ENCODE measurements around the gene DIO3. TPM values are rescaled to one million over a fixed set of nuclear protein-coding genes. Genes with fewer than 3 reads are reported as not detected.

Gene DIO3
- total RNA-seq: not detected

DNA sequence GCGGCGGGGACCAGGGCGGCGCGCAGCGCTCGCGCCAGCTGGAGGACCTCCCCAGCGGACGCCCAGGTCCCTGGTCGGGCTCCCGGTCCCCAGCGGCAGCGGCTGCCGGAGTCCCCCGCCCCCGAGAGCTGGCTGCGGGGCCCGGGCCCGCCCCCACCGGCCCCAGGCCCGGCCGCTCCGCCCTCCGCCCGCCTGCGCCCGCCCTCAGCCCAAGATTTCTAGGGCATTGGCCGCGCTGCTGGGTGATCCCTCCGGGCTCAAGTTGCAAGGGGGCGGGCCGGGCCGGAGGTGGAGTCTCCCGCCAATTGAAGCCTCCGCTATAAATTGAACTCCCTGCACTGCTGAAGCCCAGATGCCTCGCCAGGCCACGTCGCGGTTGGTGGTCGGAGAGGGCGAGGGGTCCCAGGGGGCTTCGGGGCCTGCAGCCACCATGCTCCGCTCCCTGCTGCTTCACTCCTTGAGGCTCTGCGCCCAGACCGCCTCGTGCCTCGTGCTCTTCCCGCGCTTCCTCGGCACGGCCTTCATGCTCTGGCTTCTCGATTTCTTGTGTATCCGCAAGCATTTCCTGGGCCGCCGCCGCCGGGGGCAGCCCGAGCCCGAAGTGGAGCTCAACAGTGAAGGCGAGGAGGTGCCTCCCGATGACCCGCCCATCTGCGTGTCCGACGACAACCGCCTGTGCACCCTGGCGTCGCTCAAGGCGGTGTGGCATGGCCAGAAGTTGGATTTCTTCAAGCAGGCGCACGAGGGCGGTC lies at the start of gene DIO3:
Gene DIO3 (plus strand): TSS at position 351 of the 752 bp plus-strand sequence.
- H3K4me3 Mint-ChIP-seq: no peak within 1 kb of the TSS

DNA sequence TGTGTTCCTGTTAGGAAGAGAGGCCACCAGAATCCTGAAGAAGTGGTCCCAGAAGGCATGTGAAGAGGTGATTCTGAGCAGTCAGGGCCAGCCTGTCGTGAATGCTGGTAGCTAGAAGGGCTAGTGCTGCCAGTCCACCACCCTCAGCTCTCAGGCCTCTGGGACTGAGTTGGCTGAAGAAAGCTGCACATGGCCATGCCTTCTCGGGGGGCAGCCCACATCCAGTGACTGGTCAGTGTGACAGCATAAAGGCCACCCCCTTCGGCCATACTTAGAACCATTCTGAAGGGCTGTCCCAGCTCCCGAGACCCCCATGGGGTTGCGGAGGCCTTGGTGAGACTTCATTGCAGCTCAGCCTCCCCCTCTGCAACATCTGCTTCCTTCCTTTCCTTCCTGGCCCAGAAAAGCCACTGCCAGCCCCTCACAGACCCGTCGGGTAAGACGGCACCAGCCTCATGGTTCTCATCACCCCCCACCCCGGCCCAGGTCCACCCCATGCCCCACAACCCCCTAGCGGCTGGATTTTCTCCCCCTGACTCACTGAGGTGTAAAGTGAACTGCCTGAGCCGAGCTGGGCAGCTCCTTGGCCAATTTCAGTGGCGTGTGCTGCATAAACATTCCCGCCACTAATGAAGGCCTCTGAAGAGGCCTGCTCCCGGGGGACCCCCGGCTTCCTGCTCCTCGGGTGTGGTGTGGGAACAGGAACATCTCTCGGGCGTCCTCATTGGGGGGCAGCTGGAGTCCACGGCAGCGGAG lies 49.5 kb upstream of the DIO3 start:
- Mint-ChIP-seq H3K4me3 (no peak overlapping the region), H3K27ac (no peak overlapping the region), H3K4me1 (no peaks in the 10 kb centered on the region)

More for the DNA sequence above, at the start of gene DIO3:
- H3K27me3 Mint-ChIP-seq: peaks cover 72% of the 10 kb centered on the region
- peaks cover 9% of the 10 kb centered on the region for H3K4me1 Mint-ChIP-seq
- no peak for DNase-seq
- peaks cover 7% of the 10 kb centered on the region for H3K36me3 Mint-ChIP-seq
- H3K9me3 Mint-ChIP-seq: peaks cover 4% of the 10 kb centered on the region
- no peak within 1 kb of the TSS for H3K27ac Mint-ChIP-seq

DNA sequence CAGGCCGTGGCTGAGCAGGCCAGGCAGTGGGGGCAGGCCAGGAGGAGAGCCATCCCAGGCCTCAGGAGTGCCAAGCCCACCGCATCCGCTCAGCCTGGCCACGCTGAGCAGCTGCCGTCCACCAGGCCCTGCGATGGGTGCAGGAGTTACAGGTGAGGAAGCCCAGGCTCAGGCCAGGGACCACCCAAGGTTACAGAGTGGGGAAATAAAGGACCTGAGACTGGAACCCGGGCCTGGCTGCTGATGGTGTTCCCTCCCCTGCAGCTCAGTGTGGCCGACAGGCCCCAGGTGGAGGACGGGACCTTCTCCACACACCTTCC lies 49.0 kb upstream of the DIO3 start:
- no peak overlapping the region for H3K4me3 Mint-ChIP-seq
- H3K36me3 Mint-ChIP-seq: no peaks in the 10 kb centered on the region
- H3K27me3 Mint-ChIP-seq: no peaks in the 10 kb centered on the region
- DNase-seq: no peak
- peaks cover 7% of the 10 kb centered on the region for H3K9me3 Mint-ChIP-seq
- no peak overlapping the region for H3K27ac Mint-ChIP-seq
- H3K4me1 Mint-ChIP-seq: no peaks in the 10 kb centered on the region

More for the DNA sequence above, 49.5 kb upstream of the DIO3 start:
- no peak for DNase-seq
- H3K27me3 Mint-ChIP-seq: no peaks in the 10 kb centered on the region
- H3K9me3 Mint-ChIP-seq: peaks cover 7% of the 10 kb centered on the region
- H3K36me3 Mint-ChIP-seq: no peaks in the 10 kb centered on the region

DNA sequence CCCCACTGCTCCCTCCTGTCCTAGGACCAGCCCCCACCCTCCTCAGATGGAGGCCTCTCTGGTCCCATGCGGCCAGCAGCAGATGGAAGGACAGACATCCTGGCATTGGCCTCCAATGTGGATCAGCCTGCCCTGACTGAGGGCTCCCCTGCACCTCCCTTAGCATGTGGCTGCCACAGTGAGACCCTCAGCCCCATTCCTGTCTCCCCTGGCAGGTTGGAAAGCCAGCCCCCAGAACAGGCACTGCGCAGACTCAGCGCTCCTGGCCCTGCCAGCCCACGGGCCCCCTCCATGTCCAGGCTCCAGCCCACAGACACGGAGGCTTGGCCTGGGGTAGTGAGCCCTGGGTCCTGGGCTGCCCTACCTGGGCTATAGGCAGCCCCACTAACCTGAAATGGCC lies 47.2 kb upstream of the DIO3 start:
- Mint-ChIP-seq H3K9me3 (peaks cover 7% of the 10 kb centered on the region), H3K27ac (no peak overlapping the region), H3K4me1 (no peaks in the 10 kb centered on the region), H3K27me3 (no peaks in the 10 kb centered on the region), H3K36me3 (no peaks in the 10 kb centered on the region), H3K4me3 (no peak overlapping the region)
- no peak for DNase-seq

DNA sequence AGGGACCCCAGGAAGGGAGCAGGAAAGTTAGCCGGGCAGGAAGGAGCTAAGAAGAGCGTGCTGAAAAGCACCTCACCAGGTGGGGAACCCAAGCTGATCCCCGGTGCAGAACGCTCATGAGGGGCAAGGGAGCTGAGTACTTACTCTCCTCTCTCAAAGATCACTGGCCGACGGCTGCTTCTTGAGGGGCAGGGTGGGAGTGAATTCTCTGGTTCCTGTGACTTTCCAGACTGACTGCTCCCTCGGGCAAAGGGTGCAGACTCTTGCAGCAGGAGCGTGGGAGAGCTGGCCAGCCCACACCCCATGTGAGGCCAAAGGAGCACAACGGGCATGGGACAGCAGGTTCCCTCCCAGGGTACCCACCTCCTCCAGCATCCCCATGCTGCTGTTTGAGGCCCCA lies 44.9 kb upstream of the DIO3 start:
- Mint-ChIP-seq H3K27ac (no peak overlapping the region), H3K36me3 (no peaks in the 10 kb centered on the region), H3K27me3 (no peaks in the 10 kb centered on the region), H3K9me3 (peaks cover 7% of the 10 kb centered on the region), H3K4me3 (no peak overlapping the region), H3K4me1 (no peaks in the 10 kb centered on the region)
- DNase-seq: no peak

DNA sequence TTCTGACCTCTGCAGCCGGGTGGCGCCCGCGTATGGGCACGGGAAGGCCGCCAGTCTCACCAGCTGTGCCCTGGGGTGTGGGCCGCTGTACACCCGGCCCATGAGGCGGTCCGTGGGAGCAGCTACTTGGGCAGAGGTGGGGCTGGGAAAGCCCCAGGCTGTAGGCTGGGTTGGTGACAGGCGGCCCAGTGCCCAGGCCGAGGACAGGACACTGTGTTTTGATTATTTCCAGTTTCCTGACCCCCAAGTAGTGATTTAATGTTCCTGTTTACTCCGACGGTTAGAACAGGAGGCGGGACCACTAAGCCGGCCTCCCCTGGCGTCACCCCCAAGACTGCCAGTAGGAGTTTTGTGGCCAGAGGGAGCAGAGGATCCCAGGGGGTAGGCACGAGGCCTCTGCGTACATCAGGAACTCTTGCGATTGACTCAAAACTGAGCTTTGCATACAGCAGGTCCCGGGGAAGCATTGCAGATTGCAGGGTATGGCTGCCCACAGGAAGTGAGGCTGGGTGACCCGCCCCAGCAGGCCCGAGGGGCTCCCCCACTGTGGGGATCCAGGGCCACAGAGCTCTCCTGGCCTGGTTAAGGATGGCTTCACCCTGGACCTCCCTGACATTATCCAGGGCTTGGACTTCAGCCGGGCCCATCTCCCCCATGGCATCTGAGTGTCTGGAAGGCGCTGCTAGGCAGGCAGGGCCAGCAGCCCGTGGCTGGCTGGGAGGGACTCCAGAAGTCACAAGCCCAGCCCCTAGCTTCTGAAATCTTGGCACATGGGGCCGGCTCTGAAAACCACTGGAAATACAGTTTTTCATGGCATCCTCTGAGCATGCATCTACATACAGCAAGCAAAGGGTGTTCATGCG lies 42.5 kb upstream of the DIO3 start:
- Mint-ChIP-seq H3K4me1 (no peaks in the 10 kb centered on the region), H3K4me3 (no peak overlapping the region), H3K9me3 (peaks cover 7% of the 10 kb centered on the region), H3K27ac (no peak overlapping the region), H3K36me3 (no peaks in the 10 kb centered on the region), H3K27me3 (no peaks in the 10 kb centered on the region)
- no peak for DNase-seq

DNA sequence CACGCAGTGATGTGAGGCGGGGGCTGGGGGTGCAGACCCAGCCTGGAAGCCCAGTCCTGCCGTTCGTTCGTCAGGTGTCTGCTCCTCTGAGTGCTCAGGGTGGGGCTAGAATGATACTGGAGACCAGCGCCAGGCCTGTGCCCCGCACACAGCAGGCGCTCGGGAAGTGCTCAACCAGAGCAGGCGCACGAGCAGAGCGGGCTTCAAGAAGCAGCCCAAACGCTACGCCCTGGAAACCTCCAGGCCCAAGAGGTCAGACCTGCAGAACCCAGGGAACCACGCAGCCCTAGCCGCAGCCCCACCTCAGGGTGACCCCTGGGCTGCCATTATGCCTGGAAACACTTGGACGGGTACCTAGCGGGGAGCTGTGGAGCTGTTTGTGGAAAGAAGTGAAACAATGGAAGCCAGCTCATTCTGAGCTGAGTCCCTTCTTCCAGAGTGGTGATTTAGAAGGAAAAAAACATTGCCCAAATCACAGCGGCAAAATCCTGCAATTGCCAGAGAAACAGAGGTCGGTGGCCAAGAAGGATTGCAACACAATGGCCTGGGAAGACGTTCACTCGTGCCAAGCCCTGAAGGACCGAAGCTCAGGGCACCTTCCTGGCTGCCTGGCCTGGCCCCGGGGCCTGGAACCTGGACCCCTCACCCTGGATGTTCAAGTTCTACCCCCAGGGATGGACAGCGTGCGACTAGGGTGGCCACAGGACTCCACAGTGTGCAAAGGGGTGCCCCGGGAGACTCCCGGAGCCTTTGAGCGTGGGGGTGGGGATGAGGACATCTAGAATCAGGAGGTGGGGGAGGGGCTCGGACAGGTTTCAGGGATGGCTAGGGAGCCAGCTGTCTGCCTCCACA lies 40.4 kb upstream of the DIO3 start:
- H3K36me3 Mint-ChIP-seq: no peaks in the 10 kb centered on the region
- DNase-seq: no peak
- no peak overlapping the region for H3K4me3 Mint-ChIP-seq
- no peaks in the 10 kb centered on the region for H3K27me3 Mint-ChIP-seq
- H3K27ac Mint-ChIP-seq: no peak overlapping the region
- H3K4me1 Mint-ChIP-seq: no peaks in the 10 kb centered on the region
- H3K9me3 Mint-ChIP-seq: peaks cover 4% of the 10 kb centered on the region

DNA sequence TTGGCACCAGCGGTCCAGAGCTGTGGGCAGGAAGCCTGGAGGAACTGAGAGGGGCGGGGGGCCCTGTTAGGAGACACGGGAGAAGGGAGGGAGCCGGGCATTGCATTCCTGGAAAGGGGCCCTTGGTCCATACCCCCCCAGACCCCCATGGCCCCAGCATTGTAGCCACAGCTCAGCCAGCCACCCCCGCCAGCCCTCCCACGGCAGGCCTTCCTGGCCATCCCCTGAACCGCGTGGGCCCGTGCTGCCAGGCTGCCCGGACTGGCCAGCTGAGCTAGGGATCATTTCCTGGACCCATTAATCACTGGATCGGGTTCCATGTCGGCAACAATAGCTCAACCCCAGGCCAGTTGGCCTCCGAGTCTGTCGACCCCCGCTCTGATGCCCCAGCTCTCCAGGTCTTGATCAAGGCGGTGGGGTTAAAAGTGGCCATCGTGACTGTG lies 39.8 kb upstream of the DIO3 start:
- no peaks in the 10 kb centered on the region for H3K36me3 Mint-ChIP-seq
- DNase-seq: no peak
- H3K27ac Mint-ChIP-seq: no peak overlapping the region
- H3K4me1 Mint-ChIP-seq: no peaks in the 10 kb centered on the region
- H3K4me3 Mint-ChIP-seq: no peak overlapping the region
- no peaks in the 10 kb centered on the region for H3K9me3 Mint-ChIP-seq
- no peaks in the 10 kb centered on the region for H3K27me3 Mint-ChIP-seq

DNA sequence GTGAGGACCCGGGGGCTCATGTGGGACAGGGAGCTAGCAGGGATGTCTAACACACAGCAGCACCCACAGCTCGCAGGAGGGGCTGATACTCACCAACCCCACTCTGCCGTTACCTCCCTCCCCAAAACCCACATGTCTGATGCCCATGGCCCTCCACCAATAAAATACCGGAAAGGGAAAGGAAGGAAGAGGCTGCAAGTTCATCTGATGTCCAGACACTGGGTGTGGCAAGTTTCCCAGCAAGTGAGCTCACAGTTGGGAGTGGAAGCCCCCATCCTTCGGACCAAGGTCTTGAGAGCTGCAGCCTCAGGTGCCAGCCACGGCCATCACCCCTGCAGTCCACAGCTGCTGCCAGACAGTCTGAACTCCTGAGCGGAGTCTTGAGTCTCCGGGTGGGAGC lies 39.3 kb upstream of the DIO3 start:
- no peaks in the 10 kb centered on the region for H3K4me1 Mint-ChIP-seq
- no peak overlapping the region for H3K27ac Mint-ChIP-seq
- H3K36me3 Mint-ChIP-seq: no peaks in the 10 kb centered on the region
- no peak overlapping the region for H3K4me3 Mint-ChIP-seq
- DNase-seq: no peak
- H3K27me3 Mint-ChIP-seq: no peaks in the 10 kb centered on the region
- H3K9me3 Mint-ChIP-seq: no peaks in the 10 kb centered on the region

DNA sequence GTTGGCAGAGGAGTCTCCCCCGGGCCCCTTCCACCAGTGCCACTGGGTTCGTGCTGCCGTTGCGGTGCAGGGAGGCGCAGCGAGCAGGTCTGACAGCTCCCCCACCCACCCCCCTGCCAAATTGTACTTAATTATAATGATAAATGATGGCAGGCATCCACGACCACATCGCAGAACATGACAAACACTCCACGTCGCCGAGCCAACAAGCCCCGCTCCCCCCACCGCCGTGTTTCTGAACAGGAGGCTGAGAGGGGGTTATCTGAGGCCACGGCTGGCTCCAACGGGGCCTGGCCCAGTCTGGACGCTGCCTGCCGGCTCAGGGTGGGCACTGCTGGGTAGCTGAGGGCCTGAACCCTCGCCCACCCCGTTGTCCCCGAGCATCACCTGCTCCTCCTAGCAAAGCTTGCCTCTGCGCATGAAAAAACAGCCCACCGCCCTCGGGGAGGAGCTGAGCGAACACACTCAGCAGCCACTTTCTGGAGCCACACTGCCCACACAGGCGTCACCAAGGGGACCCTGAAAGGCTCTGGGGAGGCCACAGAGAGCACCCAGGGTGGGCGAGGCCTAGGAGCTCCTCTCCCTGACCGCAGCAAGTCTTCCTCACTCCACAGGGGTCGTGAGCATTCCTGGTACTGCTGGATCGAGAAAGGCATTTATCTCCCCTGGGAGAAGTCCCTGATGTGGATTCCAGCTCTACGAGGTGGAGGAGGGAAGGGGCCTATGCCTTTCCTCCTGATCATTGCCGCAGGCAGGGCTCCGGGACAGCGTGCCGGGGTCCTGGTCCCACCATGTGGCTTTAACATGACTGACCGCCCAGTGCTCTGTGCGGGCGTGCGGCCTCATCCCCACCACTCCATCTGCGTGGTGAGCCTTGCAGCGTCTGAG lies 35.4 kb upstream of the DIO3 start:
- no peaks in the 10 kb centered on the region for H3K9me3 Mint-ChIP-seq
- H3K36me3 Mint-ChIP-seq: no peaks in the 10 kb centered on the region
- H3K27me3 Mint-ChIP-seq: no peaks in the 10 kb centered on the region
- DNase-seq: no peak
- H3K27ac Mint-ChIP-seq: no peak overlapping the region
- no peak overlapping the region for H3K4me3 Mint-ChIP-seq
- peaks cover 2% of the 10 kb centered on the region for H3K4me1 Mint-ChIP-seq

DNA sequence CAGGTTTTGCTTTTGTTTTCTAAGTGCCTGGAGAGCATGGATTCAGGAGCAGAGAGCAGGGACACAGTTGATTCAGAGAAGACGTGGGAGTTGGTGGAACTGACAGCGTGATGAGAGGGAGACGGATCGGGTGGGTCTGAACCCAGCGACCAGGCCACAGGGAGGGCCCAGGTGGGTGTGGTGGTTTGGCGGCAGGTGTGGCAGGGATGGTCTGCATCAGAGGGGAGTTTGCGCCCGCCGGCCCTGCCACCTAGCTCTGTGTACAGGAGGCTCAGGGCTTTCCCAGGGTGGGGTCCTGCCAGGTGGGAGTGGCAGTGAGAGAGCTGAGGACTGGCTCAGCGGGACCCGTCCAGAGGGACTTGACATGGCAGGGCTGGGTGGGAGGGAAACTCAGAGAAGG lies 33.3 kb upstream of the DIO3 start:
- peaks cover 2% of the 10 kb centered on the region for H3K4me1 Mint-ChIP-seq
- DNase-seq: no peak
- H3K27me3 Mint-ChIP-seq: no peaks in the 10 kb centered on the region
- no peak overlapping the region for H3K27ac Mint-ChIP-seq
- H3K9me3 Mint-ChIP-seq: no peaks in the 10 kb centered on the region
- no peak overlapping the region for H3K4me3 Mint-ChIP-seq
- no peaks in the 10 kb centered on the region for H3K36me3 Mint-ChIP-seq

DNA sequence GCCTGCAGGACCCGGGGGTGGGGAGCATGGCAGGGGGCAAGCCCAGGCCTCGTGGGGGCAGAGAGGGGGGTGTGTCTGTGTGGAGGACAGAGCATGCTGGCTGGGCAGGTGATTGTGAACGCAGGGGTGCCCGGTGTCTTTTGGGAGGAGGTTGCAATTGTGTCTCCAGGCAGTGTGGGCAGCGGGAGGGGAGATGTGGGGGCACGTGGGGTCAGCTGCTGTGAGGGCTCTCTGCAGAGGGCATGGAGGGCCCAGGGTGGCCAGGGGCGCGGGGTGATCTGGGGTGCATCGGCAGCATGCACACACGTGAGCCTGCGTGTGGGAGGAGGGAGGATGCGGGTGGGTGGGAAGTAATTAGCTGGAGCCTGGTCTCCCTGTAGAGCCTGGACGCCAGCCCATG lies 32.2 kb upstream of the DIO3 start:
- Mint-ChIP-seq H3K9me3 (no peaks in the 10 kb centered on the region), H3K27me3 (no peaks in the 10 kb centered on the region), H3K36me3 (no peaks in the 10 kb centered on the region), H3K4me1 (peaks cover 2% of the 10 kb centered on the region), H3K27ac (no peak overlapping the region), H3K4me3 (no peak overlapping the region)
- DNase-seq: no peak

DNA sequence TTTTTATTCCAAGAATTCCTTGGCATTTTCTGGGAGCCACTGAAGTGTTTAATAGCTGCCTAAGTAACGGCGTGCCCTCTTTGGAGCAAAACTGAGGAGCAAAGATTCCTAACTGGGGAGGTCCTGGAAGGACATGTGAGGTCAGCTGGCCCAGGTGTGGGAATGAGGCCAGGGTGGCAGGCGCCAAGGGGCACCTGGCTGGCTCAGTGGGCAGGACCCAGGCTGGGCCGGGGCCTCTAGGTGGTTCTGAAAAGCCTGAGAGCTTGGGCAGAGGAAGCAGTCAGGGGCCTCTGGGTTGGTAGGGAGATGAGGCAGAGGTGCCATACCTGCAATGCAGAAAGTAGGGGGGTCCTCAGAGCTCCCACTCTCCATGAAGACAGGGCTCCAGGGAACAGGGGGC lies 27.1 kb upstream of the DIO3 start:
- no peaks in the 10 kb centered on the region for H3K36me3 Mint-ChIP-seq
- H3K4me3 Mint-ChIP-seq: no peak overlapping the region
- no peak for DNase-seq
- no peak overlapping the region for H3K27ac Mint-ChIP-seq
- H3K4me1 Mint-ChIP-seq: peaks cover 11% of the 10 kb centered on the region
- H3K27me3 Mint-ChIP-seq: peaks cover 4% of the 10 kb centered on the region
- H3K9me3 Mint-ChIP-seq: no peaks in the 10 kb centered on the region

DNA sequence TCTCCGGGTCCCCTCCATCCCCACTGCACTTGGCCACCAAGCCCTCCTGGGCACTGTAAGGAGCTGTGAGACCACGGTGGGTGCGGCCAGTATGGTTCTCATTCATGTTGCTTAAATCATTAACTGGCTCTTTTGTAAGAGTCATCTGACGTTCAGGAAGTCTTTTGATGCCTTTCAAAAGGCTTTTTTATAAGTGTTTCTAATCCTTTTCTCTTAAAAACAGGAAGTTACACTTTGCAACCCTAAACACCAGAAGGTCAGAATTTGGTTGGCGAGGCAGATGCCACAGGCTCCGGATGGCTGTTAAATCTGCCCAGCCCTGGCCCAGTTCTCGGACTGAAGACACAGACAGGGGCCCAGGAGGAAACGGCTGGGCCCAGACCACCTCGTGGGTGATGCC lies 26.1 kb upstream of the DIO3 start:
- peaks cover 9% of the 10 kb centered on the region for H3K4me1 Mint-ChIP-seq
- H3K4me3 Mint-ChIP-seq: no peak overlapping the region
- peaks cover 4% of the 10 kb centered on the region for H3K27me3 Mint-ChIP-seq
- H3K27ac Mint-ChIP-seq: no peak overlapping the region
- no peak for DNase-seq
- H3K36me3 Mint-ChIP-seq: no peaks in the 10 kb centered on the region
- H3K9me3 Mint-ChIP-seq: no peaks in the 10 kb centered on the region
